GM23338 (cell line): Measurements from ENCODE around the gene GNAZ.

ENCODE experiments used
- CREB1 ChIP-seq: fragments of 250-450 bp; sonication (Bioruptor Pico); IDR thresholded peaks from 2 replicates; pipeline ENCODE4 v1.5.0; 2020; ENCODE audit warnings: low read depth, mild to moderate bottlenecking, moderate library complexity
- CTCF ChIP-seq, 2 experiments: fragments of 200-600 bp in 1 of 2; sonication (generic) in 1 of 2; conservative IDR thresholded peaks; 2 replicates each; pipeline versions ENCODE4 v1.5.1 to v1.6.1; 2016 to 2017; ENCODE audit warnings: antibody characterized with exemption in 2 of 2, low read depth in 2 of 2, mild to moderate bottlenecking in 2 of 2, moderate library complexity in 1 of 2
- ETS1 ChIP-seq: IDR thresholded peaks from 2 replicates; pipeline ENCODE4 v1.6.1; 2016; ENCODE audit warnings: antibody characterized with exemption
- EZH2 ChIP-seq: fragments of 200-600 bp; sonication (generic); IDR thresholded peaks from one replicate; pipeline ENCODE4 v1.8.0; 2017; ENCODE audit warnings: antibody characterized with exemption, mild to moderate bottlenecking, low read depth; ENCODE audit not compliant: unreplicated experiment
- EZH2phosphoT487 ChIP-seq: fragments of 200-600 bp; sonication (generic); IDR thresholded peaks from one replicate; pipeline ENCODE4 v1.8.1; 2018; ENCODE audit warnings: antibody characterized with exemption; ENCODE audit not compliant: unreplicated experiment
- JUNB ChIP-seq: IDR thresholded peaks from one replicate; pipeline ENCODE4 v1.6.1; 2016; ENCODE audit warnings: antibody characterized with exemption; ENCODE audit not compliant: unreplicated experiment
- NANOG ChIP-seq: IDR thresholded peaks from 2 replicates; pipeline ENCODE4 v1.6.1; 2016; ENCODE audit warnings: antibody characterized with exemption, borderline replicate concordance
- POLR2AphosphoS5 ChIP-seq: IDR thresholded peaks from 2 replicates; pipeline ENCODE4 v1.6.1; 2016; ENCODE audit warnings: antibody characterized with exemption, low read depth
- REST ChIP-seq: IDR thresholded peaks from one replicate; pipeline ENCODE4 v1.6.1; 2018; ENCODE audit warnings: antibody characterized with exemption; ENCODE audit not compliant: unreplicated experiment
- STAT1 ChIP-seq: IDR thresholded peaks from one replicate; pipeline ENCODE4 v1.6.1; 2016; ENCODE audit warnings: antibody characterized with exemption; ENCODE audit not compliant: unreplicated experiment
- ZNF114 ChIP-seq: fragments of 250-450 bp; sonication (Bioruptor Pico); IDR thresholded peaks from 2 replicates; pipeline ENCODE4 v1.5.0; 2020; ENCODE audit warnings: mild to moderate bottlenecking, moderate library complexity
- ZNF331 ChIP-seq: fragments of 250-450 bp; sonication (Bioruptor Pico); IDR thresholded peaks from 2 replicates; pipeline ENCODE4 v1.5.0; 2020; ENCODE audit warnings: low read depth, mild to moderate bottlenecking, moderate library complexity
- ZNF462 ChIP-seq: fragments of 250-450 bp; sonication (Bioruptor Pico); IDR thresholded peaks from 2 replicates; pipeline ENCODE4 v1.5.0; 2020; ENCODE audit warnings: mild to moderate bottlenecking, moderate library complexity

GRCh38 chr22:23101524-23101923 lies 31.2 kb downstream of the GNAZ start:
- TF ChIP-seq POLR2AphosphoS5: no peak
- TF ChIP-seq CTCF (conservative IDR thresholded peaks at IDR 0.05; ENCODE audit: low read depth in 2 of 2): no peak
- no peak for TF ChIP-seq CREB1
- TF ChIP-seq JUNB: no peak
- TF ChIP-seq REST: no peak
- no peak for TF ChIP-seq EZH2phosphoT487
- TF ChIP-seq EZH2: no peak
- TF ChIP-seq ETS1: no peak
- no peak for TF ChIP-seq ZNF331 (CRISPR knock-in tag)
- TF ChIP-seq STAT1: no peak
- TF ChIP-seq NANOG: no peak
- TF ChIP-seq ZNF114 (CRISPR knock-in tag): no peak
- TF ChIP-seq ZNF462 (CRISPR knock-in tag): no peak
